Choroid plexus epithelial cell (primary cell): ENCODE measurements around the gene TMEM37.

Experiments used
- DNase-seq: peaks from one replicate; pipeline ENCODE4 v3.0.0-alpha.2; 2010; ENCODE audit warnings: low read depth
- H3K4me3 ChIP-seq: 2 replicates; pipeline ENCODE4 v1.5.1; 2011; ENCODE audit warnings: low read depth, mild to moderate bottlenecking, control low read depth, low read length, moderate library complexity
- TF ChIP-seq, protein P1 (sequence below): conservative IDR thresholded peaks from 2 replicates; pipeline ENCODE4 v1.5.1; 2011; ENCODE audit warnings: low read depth, mild to moderate bottlenecking, control low read depth, inconsistent platforms, low read length, moderate library complexity

The TMEM37 gene

GRCh38 chr2:119424284-119425118 lies 7.2 kb upstream of the TMEM37 start:
- no peak overlapping the region for H3K4me3 ChIP-seq
- no peak for DNase-seq
- TF ChIP-seq, protein P1, sequence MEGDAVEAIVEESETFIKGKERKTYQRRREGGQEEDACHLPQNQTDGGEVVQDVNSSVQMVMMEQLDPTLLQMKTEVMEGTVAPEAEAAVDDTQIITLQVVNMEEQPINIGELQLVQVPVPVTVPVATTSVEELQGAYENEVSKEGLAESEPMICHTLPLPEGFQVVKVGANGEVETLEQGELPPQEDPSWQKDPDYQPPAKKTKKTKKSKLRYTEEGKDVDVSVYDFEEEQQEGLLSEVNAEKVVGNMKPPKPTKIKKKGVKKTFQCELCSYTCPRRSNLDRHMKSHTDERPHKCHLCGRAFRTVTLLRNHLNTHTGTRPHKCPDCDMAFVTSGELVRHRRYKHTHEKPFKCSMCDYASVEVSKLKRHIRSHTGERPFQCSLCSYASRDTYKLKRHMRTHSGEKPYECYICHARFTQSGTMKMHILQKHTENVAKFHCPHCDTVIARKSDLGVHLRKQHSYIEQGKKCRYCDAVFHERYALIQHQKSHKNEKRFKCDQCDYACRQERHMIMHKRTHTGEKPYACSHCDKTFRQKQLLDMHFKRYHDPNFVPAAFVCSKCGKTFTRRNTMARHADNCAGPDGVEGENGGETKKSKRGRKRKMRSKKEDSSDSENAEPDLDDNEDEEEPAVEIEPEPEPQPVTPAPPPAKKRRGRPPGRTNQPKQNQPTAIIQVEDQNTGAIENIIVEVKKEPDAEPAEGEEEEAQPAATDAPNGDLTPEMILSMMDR = no peak

GRCh38 chr2:119425119-119425405 lies 6.6 kb upstream of the TMEM37 start:
- no peak for DNase-seq
- TF ChIP-seq, protein P1 = no peak
- no peak overlapping the region for H3K4me3 ChIP-seq

DNA sequence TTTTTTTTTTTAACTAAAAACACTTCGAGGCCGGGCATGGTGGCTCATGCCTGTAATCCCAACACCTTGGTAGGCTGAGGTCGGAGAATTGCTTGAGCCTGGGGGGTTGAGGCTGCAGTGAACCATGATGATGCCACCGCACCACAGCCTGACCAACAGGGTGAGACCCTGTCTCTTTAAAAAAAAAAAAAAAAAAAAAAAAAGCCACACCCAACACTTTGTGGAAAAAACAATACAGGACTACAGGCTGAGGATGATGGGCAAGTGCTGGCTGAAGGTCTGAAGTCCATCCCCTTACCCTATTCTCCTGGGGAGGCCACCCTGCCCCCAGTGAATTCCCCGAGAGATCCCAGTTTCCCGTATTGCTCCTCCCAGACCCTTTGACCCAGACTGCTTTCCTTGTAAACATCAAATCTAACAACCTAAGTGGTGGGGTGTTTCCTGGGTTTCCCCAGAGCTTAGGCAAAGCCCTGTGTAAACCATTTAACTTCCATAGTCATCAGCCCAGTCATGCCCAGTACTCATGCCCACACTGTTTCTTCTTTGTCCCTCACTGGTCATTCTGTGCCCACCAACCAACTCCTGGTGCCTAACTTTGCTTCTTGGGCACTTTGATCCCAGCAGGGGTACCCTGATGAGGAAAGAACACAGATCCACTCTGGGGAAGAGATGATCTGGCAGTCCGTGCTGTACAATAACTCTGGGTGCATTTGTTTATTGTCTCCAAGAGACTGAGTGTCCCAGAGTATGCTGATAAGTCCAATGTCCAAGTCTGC lies 5.8 kb upstream of the TMEM37 start:
- H3K4me3 ChIP-seq = no peak overlapping the region
- TF ChIP-seq, protein P1 = no peak
- peak; percentile 27 for DNase-seq

- TF ChIP-seq, protein P1 = no peak
- no peak overlapping the region for H3K4me3 ChIP-seq
- DNase-seq = no peak
Measured at GRCh38 chr2:119426396-119426675, 5.3 kb upstream of the TMEM37 start.

DNA sequence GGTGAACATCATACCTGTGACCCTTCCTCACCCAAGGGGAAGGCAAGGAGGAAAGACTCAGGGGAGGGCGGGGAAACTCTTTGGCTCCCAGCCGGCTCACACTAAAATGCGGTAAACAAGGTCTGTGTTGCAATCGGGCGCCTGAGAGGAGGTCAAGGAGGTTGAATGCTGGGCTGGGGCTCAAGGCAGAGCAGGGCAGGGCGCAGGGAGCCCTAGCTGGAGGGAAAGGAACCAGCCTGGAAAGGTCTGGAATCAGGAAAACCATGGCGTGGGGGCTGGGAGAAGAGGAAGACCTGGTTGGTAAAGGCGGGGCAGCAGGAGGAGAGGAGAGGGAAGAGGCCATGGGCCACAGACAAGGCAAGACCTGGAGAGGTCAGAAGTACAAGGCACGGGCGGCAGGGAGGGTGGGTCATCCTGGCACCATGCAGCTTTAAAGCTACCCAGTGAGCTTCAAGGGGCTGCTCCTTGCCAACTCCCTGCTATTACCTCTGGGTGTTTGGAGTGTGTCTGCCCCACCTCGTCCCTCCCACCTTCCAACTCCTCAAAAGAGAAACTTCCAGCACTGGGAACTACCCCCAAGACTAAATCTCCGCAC lies 4.8 kb upstream of the TMEM37 start:
- H3K4me3 ChIP-seq = no peak overlapping the region
- TF ChIP-seq, protein P1 = no peak
- DNase-seq = peak; percentile 82

- H3K4me3 ChIP-seq = no peak overlapping the region
- DNase-seq = no peak
Measured at GRCh38 chr2:119427756-119428155, 3.9 kb upstream of the TMEM37 start.

More at GRCh38 chr2:119427756-119428155, 3.9 kb upstream of the TMEM37 start:
- TF ChIP-seq, protein P1 = no peak
